GM18520 (cell line): ENCODE data around the gene NCLN.
"Not testable (repeated sequence)": the region's sequence is repeated elsewhere in the genome, so short reads cannot be mapped to it uniquely, and the experiment has no call there.

ENCODE experiments used
- ATAC-seq: cut with Tn5 transposase; IDR thresholded peaks from one replicate; pipeline ENCODE4 v1.9.1; 2021; ENCODE audit not compliant: unreplicated experiment

Gene NCLN

GRCh38 chr19:3179739-3180293, 5.9 kb upstream of the NCLN start:
- ATAC-seq: no peak

DNA sequence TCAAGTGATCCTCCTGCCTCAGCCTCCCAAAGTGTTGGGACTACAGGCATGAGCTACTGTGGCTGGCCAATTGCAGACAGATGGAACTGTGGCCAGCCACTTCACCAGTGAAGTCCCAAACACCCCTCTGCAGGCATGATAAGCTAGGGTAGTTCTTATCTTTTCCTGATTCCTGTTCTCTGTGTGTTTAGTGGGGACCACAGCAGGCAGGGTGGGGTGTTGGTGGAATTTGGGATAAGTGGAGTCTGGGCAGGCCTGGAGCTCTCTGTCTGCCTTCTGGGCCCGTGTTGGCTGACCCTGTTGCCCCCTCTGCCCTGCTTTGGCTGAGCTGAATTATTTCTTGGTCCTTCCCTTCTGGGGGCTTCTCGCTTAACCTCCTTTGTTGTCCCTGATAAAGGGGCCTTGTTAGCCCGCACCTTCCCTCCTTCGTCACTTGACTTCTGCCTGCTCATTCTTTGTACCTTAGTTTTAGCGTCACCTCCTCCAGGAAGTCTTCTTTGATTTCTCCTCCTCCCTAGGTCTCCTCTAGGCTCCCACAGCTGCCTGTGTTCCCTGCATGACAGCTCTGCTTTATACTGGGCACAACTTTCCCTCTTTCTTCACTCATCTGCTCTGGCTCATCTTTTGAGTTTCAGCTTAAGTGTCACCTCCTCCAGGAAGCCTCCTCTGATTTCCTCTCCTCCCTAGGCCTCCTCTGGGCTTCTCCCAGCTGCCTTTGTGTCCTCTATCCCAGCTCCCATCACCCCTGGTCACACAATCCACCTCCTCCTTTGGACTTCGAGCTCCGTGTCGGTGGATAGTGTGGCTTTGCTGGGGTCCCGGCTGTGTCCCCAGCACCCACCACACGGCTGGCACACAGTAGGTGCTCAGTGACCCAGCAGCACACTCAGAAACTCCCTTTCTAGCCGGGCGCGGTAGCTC, 1.7 kb upstream of the NCLN start:
- no peak for ATAC-seq

DNA sequence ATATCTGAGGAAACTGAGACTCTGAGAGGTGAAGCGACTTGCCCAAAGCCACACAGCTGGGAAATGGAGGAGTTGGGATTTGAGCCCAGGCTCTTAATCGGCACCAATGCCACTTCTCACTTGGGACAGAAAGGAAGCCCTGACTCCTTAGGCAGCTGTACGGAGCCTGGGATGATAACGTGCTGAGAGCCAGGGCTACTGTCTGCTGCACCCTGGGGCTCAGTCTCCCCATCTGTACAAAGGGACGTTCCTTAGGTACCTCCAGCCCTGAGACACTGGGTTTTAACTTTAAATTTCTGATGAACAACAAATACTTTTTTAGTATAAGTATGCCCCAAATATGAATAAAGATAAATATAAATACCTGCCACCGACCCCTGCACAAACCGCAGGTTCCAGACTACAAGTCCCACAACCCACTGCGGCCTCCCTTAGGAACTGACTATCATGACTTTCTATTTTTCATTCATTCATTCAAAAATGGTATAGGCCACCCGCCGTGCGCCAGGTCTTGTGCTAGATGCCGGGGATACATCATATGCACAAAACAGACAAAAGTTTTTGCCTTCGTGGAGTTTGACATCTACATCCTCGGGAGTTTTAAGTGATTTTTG, 776 bp upstream of the NCLN start:
- peak; percentile 7 for ATAC-seq

DNA sequence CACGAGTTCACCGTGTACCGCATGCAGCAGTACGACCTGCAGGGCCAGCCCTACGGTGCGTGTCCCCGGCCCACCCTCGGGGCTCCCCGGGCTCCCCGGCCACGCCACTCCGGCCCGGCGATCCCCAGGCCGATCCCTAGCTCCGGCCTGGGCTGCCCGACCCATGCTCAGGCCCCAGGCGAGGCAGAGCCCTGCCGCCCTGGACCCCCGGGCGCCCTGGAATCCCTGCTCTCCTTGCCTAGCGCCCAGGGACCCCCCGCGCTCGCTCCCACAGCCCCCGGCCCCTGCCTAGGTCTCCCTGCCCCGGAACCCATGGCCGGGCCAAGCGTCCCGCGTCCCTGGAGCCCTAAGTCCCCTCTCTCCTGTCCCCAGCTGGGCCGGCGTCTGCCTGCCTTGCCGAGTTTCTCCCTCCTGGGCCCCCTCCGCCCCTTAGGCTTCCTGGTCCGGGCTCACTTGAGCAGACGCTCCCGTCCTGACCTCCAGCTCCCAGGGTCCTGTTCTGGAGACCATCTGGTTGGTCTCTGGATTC, 494 bp downstream of the NCLN start:
- ATAC-seq: no peak

- no peak for ATAC-seq
Measured at GRCh38 chr19:3186891-3187661, 1.3 kb downstream of the NCLN start.

DNA sequence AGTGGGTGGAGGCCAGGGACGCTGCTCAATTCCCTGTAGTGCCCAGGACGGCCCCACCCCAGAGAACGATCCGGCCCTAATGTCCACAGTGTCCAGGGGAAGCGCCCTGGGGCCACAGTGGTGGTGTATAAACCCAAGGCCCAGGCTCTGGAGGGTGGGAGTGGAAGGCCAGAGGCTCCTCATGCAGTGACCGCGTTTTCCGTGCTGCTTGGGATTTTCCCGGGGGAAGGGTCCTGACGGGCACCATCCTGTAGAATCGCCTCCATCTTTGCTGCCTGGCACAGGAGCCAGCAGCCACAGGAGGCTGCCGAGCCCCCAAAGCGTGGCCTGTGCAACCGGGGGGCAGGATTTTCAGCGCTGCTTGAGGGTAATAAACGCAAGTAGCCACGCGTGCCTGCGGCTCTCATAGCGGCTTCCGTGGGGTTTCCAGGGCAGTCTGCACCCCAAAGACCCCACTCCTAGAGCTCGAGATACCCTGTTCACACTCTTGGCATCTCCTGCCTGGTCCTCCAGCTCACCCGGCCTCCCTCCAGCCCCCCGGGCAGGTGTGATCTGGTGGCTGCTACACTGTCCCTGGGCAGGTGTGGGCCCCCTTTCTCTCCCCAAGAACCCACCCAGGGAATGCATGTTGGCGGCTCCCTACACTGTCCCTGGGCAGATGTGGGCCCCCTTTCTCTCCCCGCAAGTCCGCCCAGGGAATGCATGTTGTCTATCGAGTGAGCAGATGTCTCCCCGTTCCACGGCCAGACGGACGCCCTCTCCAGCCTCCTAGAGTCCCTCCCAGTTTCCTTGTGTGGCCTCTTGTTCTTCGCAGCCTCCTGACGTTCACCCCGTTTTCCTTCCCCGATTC, 2.2 kb downstream of the NCLN start:
- ATAC-seq: no peak

DNA sequence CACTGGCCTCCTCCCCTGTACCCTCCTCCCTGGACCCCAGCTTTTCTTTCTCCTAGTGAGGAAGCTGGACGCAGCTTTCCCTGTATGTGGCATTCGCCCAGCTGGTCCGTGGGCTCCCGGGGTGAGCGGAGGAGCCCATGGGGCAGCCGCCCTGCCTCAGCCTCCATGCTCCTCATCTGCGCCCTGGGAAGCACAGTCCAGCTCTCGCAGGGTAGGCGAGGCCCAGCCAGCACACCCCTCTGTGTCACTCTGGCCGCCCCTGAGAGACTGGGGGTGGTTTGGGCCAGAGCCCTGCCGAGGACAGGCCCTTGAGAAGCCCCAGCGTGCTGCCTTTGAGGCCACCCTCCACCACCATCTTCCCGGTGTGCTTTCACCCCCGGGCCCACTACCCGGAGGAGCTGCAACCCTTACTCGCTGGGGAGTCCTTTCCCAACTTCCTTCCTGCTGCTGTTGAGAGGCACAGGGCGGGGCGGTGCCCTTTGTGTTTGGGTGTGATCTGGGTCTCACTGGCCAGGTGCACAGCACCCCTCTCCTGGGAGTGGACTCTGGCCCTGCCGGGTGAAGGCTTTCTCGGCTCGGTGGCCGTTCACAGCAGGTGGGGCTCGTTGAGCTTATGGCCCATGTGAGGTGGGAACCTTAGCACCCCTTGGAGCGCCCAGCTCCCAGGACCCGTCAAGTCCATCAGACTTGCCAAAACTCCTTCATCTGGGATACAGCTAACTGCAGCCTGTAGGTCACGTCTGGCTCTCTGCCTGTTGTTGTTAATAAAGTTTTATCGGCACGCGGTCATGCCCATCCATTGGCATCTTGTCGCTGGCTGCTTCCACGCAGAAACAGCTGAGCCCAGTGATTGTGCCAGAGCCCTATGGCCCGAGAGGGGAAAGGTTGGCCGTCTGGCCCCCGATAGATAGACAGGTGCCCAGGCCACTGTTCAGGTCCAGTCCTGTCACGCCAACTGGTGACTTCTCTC, 3.2 kb downstream of the NCLN start:
- no peak for ATAC-seq

GRCh38 chr19:3189702-3190469, 4.2 kb downstream of the NCLN start:
- ATAC-seq: no peak

DNA sequence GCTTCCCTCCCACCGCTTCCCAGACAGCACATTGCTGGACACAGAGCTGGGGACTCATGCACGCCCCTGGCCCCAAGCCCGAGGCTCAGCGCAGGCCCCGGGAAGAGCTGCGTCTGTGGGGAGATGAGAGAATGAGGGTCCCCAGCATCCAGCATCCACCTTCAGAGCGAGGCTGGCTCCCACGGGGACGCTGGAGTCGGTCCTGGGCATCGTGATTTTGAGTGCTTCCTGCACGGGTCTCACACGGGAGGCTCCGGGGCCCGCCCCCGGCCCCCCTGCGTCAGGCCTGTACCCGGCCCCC, 4.7 kb downstream of the NCLN start:
- ATAC-seq: no peak

- ATAC-seq: no peak
Measured at GRCh38 chr19:3190921-3191805, 5.4 kb downstream of the NCLN start.

DNA sequence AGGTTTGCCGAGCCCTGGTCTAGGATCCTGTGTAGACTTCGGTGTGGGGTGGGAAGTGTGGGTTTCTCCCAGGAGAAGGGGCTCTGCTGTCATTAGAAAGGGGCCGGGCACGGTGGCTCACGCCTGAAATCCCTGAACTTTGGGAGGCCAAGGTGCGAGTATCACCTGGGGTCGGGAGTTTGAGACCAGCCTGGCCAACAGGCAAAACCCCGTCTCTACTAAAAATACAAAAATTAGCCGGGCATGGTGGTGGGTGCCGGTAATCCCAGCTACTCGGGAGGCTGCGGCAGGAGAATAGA, 6.0 kb downstream of the NCLN start:
- ATAC-seq: not testable (repeated sequence)

GRCh38 chr19:3192228-3192635, 6.5 kb downstream of the NCLN start:
- no peak for ATAC-seq

- no peak for ATAC-seq
Measured at GRCh38 chr19:3192684-3193083, 7.0 kb downstream of the NCLN start.

- ATAC-seq: no peak
Measured at GRCh38 chr19:3193256-3194105, 7.8 kb downstream of the NCLN start.

GRCh38 chr19:3194106-3195087, 8.7 kb downstream of the NCLN start:
- no peak for ATAC-seq
